SH-SY5Y (cell line): Measurements from ENCODE around the gene ITPKC.

Experiments
- GATA2 ChIP-seq: IDR thresholded peaks from 2 replicates; pipeline ENCODE4 v1.6.1; 2011; ENCODE audit warnings: mild to moderate bottlenecking, low read depth, low read length
- GATA3 ChIP-seq: IDR thresholded peaks from 2 replicates; pipeline ENCODE4 v1.6.1; 2011; ENCODE audit warnings: low read depth, mild to moderate bottlenecking, low read length, moderate library complexity

GRCh38 chr19:40755791-40756190 lies 38.9 kb downstream of the ITPKC start:
- TF ChIP-seq GATA2 (no peak), GATA3 (no peak)
